ENCODE results near the gene HOXD10.
A peak's percentile ranks its signal among the peaks of the same experiment; 100 is the strongest.

DNA sequence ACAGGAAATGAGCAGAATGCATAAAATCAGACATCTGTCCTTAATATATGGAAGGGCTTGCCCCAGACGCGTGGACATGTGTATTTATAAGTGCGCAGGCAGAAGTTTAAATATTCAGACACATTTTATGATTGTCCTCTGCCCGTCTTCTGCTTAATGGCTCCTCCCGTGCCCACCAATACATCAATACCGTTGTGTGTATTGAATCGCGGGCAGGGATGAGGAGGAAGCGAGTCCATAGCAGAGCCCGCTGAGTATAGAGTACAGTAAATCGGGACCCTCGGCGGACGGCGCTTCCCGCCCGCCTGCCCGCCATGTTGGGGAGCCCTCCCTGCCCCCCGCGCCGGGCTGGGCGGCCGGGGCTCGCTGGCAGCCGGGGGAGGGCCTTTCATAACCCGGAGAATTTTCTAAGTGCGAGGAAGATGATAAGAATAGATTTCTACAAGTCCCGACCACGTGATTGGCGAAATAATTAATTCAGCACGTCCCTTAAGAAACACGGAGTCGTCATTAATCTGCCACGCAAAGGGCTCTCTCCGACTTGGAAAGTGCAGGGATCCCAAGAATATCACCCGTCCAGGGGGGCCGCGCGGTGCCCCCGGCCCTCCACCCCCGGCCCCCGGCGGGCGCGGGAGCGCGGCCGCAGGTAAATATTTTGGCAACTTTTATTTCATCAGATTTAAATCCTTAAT, 40.4 kb downstream of the HOXD10 start, which contains the start of gene HOXD3:
- no peak for TF ChIP-seq CTCF (conservative IDR thresholded peaks at IDR 0.05 in 1 of 2, IDR thresholded peaks at IDR 0.05 in 1 of 2; ENCODE audit: extremely low read depth in 1 of 2, insufficient read depth in 1 of 2, low read depth in 1 of 2, low read length in 2 of 2)
- TF ChIP-seq EZH2 (IDR thresholded peaks at IDR 0.05; ENCODE audit: borderline replicate concordance, low read length) = peak; percentile 54

Measured in mammary epithelial cell (primary cell).